ENCODE results near the gene SEC31A.

The SEC31A gene

GRCh38 chr4:82852751-82853285 is 38.1 kb downstream of the SEC31A start:
- Histone ChIP-seq H3K36me3 (ENCODE audit: insufficient read depth, insufficient read length, low read length) (peaks cover 82% of the 10 kb centered on the region), H3K4me1 (ENCODE audit: insufficient read depth, insufficient read length) (no peaks in the 10 kb centered on the region), H3K9ac (ENCODE audit: insufficient read length, low read depth) (no peak overlapping the region), H3K4me3 (ENCODE audit: insufficient read length, low read depth) (no peak overlapping the region), H3K27me3 (ENCODE audit: insufficient read depth, insufficient read length) (no peaks in the 10 kb centered on the region), H3K9me3 (ENCODE audit: insufficient read depth, low read length) (no peaks in the 10 kb centered on the region)
- DNase-seq (ENCODE audit: low read depth, low spot score) = no peak
- TF ChIP-seq ZNF274 (IDR thresholded peaks at IDR 0.05; ENCODE audit: low read depth, low read length) = no peak
- no peak for TF ChIP-seq YY1 (IDR thresholded peaks at IDR 0.05; ENCODE audit: insufficient read depth, insufficient read length)
- TF ChIP-seq SUZ12 (IDR thresholded peaks at IDR 0.05; ENCODE audit: extremely low read depth, insufficient read depth, insufficient read length) = no peak

- no peak for DNase-seq (ENCODE audit: low read depth, low spot score)
- Histone ChIP-seq H3K36me3 (ENCODE audit: insufficient read depth, insufficient read length, low read length) (peaks cover 82% of the 10 kb centered on the region), H3K9me3 (ENCODE audit: insufficient read depth, low read length) (no peaks in the 10 kb centered on the region), H3K4me1 (ENCODE audit: insufficient read depth, insufficient read length) (no peaks in the 10 kb centered on the region), H3K4me3 (ENCODE audit: insufficient read length, low read depth) (no peak overlapping the region), H3K27me3 (ENCODE audit: insufficient read depth, insufficient read length) (no peaks in the 10 kb centered on the region), H3K9ac (ENCODE audit: insufficient read length, low read depth) (no peak overlapping the region)
- TF ChIP-seq ZNF274 (IDR thresholded peaks at IDR 0.05; ENCODE audit: low read depth, low read length) (no peak), YY1 (IDR thresholded peaks at IDR 0.05; ENCODE audit: insufficient read depth, insufficient read length) (no peak), SUZ12 (IDR thresholded peaks at IDR 0.05; ENCODE audit: extremely low read depth, insufficient read depth, insufficient read length) (no peak)
Measured at GRCh38 chr4:82851885-82852750, 38.8 kb downstream of the SEC31A start.

GRCh38 chr4:82851318-82851717 is 39.6 kb downstream of the SEC31A start:
- TF ChIP-seq SUZ12 (IDR thresholded peaks at IDR 0.05; ENCODE audit: extremely low read depth, insufficient read depth, insufficient read length) = no peak
- TF ChIP-seq YY1 (IDR thresholded peaks at IDR 0.05; ENCODE audit: insufficient read depth, insufficient read length) = no peak
- no peak for TF ChIP-seq ZNF274 (IDR thresholded peaks at IDR 0.05; ENCODE audit: low read depth, low read length)
- Histone ChIP-seq H3K27me3 (ENCODE audit: insufficient read depth, insufficient read length) (no peaks in the 10 kb centered on the region), H3K4me3 (ENCODE audit: insufficient read length, low read depth) (no peak overlapping the region), H3K4me1 (ENCODE audit: insufficient read depth, insufficient read length) (no peaks in the 10 kb centered on the region), H3K9me3 (ENCODE audit: insufficient read depth, low read length) (no peaks in the 10 kb centered on the region), H3K36me3 (ENCODE audit: insufficient read depth, insufficient read length, low read length) (peaks cover 83% of the 10 kb centered on the region), H3K9ac (ENCODE audit: insufficient read length, low read depth) (no peak overlapping the region)
- DNase-seq (ENCODE audit: low read depth, low spot score) = no peak

GRCh38 chr4:82850684-82851083 is 40.3 kb downstream of the SEC31A start:
- H3K4me1 ChIP-seq (ENCODE audit: insufficient read depth, insufficient read length) = no peaks in the 10 kb centered on the region
- no peak overlapping the region for H3K9ac ChIP-seq (ENCODE audit: insufficient read length, low read depth)
- no peaks in the 10 kb centered on the region for H3K9me3 ChIP-seq (ENCODE audit: insufficient read depth, low read length)
- H3K27me3 ChIP-seq (ENCODE audit: insufficient read depth, insufficient read length) = no peaks in the 10 kb centered on the region
- peaks cover 83% of the 10 kb centered on the region for H3K36me3 ChIP-seq (ENCODE audit: insufficient read depth, insufficient read length, low read length)
- H3K4me3 ChIP-seq (ENCODE audit: insufficient read length, low read depth) = no peak overlapping the region
- TF ChIP-seq YY1 (IDR thresholded peaks at IDR 0.05; ENCODE audit: insufficient read depth, insufficient read length) = no peak
- no peak for TF ChIP-seq ZNF274 (IDR thresholded peaks at IDR 0.05; ENCODE audit: low read depth, low read length)
- no peak for TF ChIP-seq SUZ12 (IDR thresholded peaks at IDR 0.05; ENCODE audit: extremely low read depth, insufficient read depth, insufficient read length)
- DNase-seq (ENCODE audit: low read depth, low spot score) = no peak

- no peak overlapping the region for H3K4me3 ChIP-seq (ENCODE audit: insufficient read length, low read depth)
- H3K36me3 ChIP-seq (ENCODE audit: insufficient read depth, insufficient read length, low read length) = peaks cover 82% of the 10 kb centered on the region
- TF ChIP-seq ZNF274 (IDR thresholded peaks at IDR 0.05; ENCODE audit: low read depth, low read length) = no peak
- no peak for TF ChIP-seq YY1 (IDR thresholded peaks at IDR 0.05; ENCODE audit: insufficient read depth, insufficient read length)
- TF ChIP-seq SUZ12 (IDR thresholded peaks at IDR 0.05; ENCODE audit: extremely low read depth, insufficient read depth, insufficient read length) = no peak
Measured at GRCh38 chr4:82848706-82849105, 42.2 kb downstream of the SEC31A start.

GRCh38 chr4:82842593-82842992 is 48.4 kb downstream of the SEC31A start:
- H3K9me3 ChIP-seq (ENCODE audit: insufficient read depth, low read length) = no peaks in the 10 kb centered on the region
- H3K27me3 ChIP-seq (ENCODE audit: insufficient read depth, insufficient read length) = no peaks in the 10 kb centered on the region
- TF ChIP-seq ZNF274 (IDR thresholded peaks at IDR 0.05; ENCODE audit: low read depth, low read length) (no peak), YY1 (IDR thresholded peaks at IDR 0.05; ENCODE audit: insufficient read depth, insufficient read length) (no peak), SUZ12 (IDR thresholded peaks at IDR 0.05; ENCODE audit: extremely low read depth, insufficient read depth, insufficient read length) (no peak)
- no peak overlapping the region for H3K9ac ChIP-seq (ENCODE audit: insufficient read length, low read depth)
- H3K4me3 ChIP-seq (ENCODE audit: insufficient read length, low read depth) = no peak overlapping the region
- DNase-seq (ENCODE audit: low read depth, low spot score) = no peak
- H3K4me1 ChIP-seq (ENCODE audit: insufficient read depth, insufficient read length) = no peaks in the 10 kb centered on the region
- peaks cover 66% of the 10 kb centered on the region for H3K36me3 ChIP-seq (ENCODE audit: insufficient read depth, insufficient read length, low read length)

More at GRCh38 chr4:82848706-82849105, 42.2 kb downstream of the SEC31A start:
- no peaks in the 10 kb centered on the region for H3K27me3 ChIP-seq (ENCODE audit: insufficient read depth, insufficient read length)
- H3K4me1 ChIP-seq (ENCODE audit: insufficient read depth, insufficient read length) = no peaks in the 10 kb centered on the region
- H3K9ac ChIP-seq (ENCODE audit: insufficient read length, low read depth) = no peak overlapping the region
- no peak for DNase-seq (ENCODE audit: low read depth, low spot score)
- no peaks in the 10 kb centered on the region for H3K9me3 ChIP-seq (ENCODE audit: insufficient read depth, low read length)

- no peak for TF ChIP-seq ZNF274 (IDR thresholded peaks at IDR 0.05; ENCODE audit: low read depth, low read length)
- TF ChIP-seq YY1 (IDR thresholded peaks at IDR 0.05; ENCODE audit: insufficient read depth, insufficient read length) = no peak
- TF ChIP-seq SUZ12 (IDR thresholded peaks at IDR 0.05; ENCODE audit: extremely low read depth, insufficient read depth, insufficient read length) = no peak
- Histone ChIP-seq H3K9ac (ENCODE audit: insufficient read length, low read depth) (no peak overlapping the region), H3K27me3 (ENCODE audit: insufficient read depth, insufficient read length) (no peaks in the 10 kb centered on the region), H3K36me3 (ENCODE audit: insufficient read depth, insufficient read length, low read length) (peaks cover 54% of the 10 kb centered on the region), H3K4me1 (ENCODE audit: insufficient read depth, insufficient read length) (no peaks in the 10 kb centered on the region), H3K9me3 (ENCODE audit: insufficient read depth, low read length) (no peaks in the 10 kb centered on the region), H3K4me3 (ENCODE audit: insufficient read length, low read depth) (no peak overlapping the region)
- DNase-seq (ENCODE audit: low read depth, low spot score) = no peak
Measured at GRCh38 chr4:82839624-82840023, 51.3 kb downstream of the SEC31A start.

Data from NT2/D1 (cell line).